NCI-H1105 (cell line): Measurements from ENCODE around the gene SRP14.

ENCODE experiments used
- DNase-seq: peaks from one replicate; lab custom pipeline; 2025; lab: John Stamatoyannopoulos, UW

Gene SRP14

GRCh38 chr15:40067921-40068624 is 29.1 kb upstream of the SRP14 start:
- no peak for DNase-seq

GRCh38 chr15:40066589-40066988 is 27.6 kb upstream of the SRP14 start:
- DNase-seq: no peak

GRCh38 chr15:40065166-40065565 is 26.2 kb upstream of the SRP14 start:
- DNase-seq: no peak

- DNase-seq: no peak
Measured at GRCh38 chr15:40064231-40064894, 25.4 kb upstream of the SRP14 start.

- no peak for DNase-seq
Measured at GRCh38 chr15:40063563-40064011, 24.6 kb upstream of the SRP14 start.

GRCh38 chr15:40062816-40063562 is 24.0 kb upstream of the SRP14 start:
- DNase-seq: no peak

- no peak for DNase-seq
Measured at GRCh38 chr15:40061212-40061901, 22.4 kb upstream of the SRP14 start.

GRCh38 chr15:40060236-40060961 is 21.4 kb upstream of the SRP14 start:
- DNase-seq: no peak

GRCh38 chr15:40059821-40060220 is 20.8 kb upstream of the SRP14 start:
- DNase-seq: no peak

GRCh38 chr15:40058476-40059140 is 19.6 kb upstream of the SRP14 start:
- no peak for DNase-seq

- no peak for DNase-seq
Measured at GRCh38 chr15:40055576-40056293, 16.8 kb upstream of the SRP14 start.

- peak; percentile 36 for DNase-seq
Measured at GRCh38 chr15:40054855-40055575, 16.0 kb upstream of the SRP14 start.

- DNase-seq: no peak
Measured at GRCh38 chr15:40054605-40054854, 15.5 kb upstream of the SRP14 start.

GRCh38 chr15:40053831-40054604 is 15.0 kb upstream of the SRP14 start:
- no peak for DNase-seq

GRCh38 chr15:40053079-40053830 is 14.3 kb upstream of the SRP14 start:
- no peak for DNase-seq

GRCh38 chr15:40052604-40053003 is 13.6 kb upstream of the SRP14 start:
- DNase-seq: no peak

GRCh38 chr15:40051616-40052415 is 12.8 kb upstream of the SRP14 start:
- no peak for DNase-seq
